ENCODE data around the gene BTD.

The BTD gene, protein sequence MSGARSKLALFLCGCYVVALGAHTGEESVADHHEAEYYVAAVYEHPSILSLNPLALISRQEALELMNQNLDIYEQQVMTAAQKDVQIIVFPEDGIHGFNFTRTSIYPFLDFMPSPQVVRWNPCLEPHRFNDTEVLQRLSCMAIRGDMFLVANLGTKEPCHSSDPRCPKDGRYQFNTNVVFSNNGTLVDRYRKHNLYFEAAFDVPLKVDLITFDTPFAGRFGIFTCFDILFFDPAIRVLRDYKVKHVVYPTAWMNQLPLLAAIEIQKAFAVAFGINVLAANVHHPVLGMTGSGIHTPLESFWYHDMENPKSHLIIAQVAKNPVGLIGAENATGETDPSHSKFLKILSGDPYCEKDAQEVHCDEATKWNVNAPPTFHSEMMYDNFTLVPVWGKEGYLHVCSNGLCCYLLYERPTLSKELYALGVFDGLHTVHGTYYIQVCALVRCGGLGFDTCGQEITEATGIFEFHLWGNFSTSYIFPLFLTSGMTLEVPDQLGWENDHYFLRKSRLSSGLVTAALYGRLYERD

DNA sequence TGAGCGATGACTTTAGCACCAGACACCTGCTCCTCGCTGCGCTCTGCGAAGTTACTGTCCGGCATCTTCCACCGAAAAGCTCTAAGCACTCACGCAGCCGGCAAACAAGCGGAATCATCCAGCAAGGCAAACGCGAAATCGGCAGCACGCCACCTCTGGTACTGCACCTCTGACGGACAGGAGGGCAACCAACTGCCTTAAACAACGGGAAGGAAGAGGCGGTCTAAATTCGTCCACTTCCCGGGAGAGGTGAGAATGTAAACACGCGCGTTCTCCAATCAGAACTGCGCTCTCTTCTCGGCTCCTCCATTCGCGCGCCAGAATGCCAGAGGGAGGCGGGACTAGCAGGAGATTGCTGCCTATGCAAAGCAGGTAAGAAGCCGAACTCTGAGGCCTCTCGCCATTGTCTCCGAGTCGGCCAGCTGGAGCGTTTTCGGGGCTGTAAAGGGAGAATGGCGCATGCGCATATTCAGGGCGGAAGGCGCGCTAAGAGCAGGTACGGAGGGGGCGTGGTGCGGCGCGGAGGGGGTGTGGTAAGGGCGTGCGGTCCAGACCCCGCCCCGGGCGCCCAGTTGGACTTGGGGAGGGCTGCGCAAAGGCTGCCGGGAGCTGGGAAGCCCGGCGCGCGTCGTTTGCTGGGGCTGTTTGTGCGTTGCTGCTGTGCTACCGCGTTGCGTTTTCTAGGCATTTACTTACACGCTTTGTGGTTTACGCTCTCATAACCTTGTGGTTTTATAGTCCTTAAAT lies at the start of gene BTD, which contains the start of gene HACL1:
Gene BTD (plus strand): TSS at position 347 of the 747 bp plus-strand sequence. CDS start 33,695 bp downstream, outside the sequence.
Gene HACL1 (minus strand): TSS at position 171 of the 747 bp plus-strand sequence. CDS start 106 bp downstream, at position 65.
- DNase-seq (ENCODE audit: low spot score): peak; percentile 97

DNA sequence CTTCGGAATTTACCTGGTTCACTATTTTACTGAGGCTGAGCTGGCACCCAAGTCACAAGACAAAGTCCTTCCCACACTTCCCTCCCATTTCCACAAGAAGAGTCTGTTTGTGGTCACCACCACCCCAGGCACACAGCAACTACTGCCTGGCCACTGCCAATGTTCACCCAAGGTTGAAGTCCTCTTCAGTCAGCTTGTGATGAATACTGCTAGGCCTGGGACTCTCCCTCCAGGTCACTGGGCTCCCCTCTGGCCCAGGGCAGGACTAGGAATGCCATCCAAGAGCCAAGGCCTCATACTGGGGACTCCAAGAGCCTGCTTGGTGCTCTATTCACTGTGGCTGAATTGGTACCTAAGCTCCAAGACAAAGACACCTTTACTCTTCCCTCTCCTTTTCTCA lies 49.6 kb upstream of the BTD start:
- DNase-seq (ENCODE audit: low spot score): no peak

DNA sequence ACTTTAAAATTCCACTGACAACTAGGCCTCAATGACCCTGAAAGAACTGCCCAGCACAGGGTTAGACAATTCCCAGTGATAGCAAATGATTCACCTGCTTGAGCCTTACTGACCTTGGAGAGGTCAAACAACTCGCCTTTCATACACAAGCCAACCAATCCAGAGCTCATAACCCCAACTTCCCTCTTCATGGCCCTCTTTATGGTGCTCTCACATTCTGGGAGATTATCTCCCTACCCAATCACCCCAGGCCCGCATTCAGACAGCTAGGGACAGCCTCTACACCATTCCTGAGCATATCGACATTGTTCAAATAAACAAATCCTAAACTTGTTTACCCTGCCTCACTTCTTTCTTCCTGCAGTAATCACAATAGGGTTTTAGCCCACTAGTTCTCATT lies 47.8 kb upstream of the BTD start:
- no peak for DNase-seq (ENCODE audit: low spot score)

DNA sequence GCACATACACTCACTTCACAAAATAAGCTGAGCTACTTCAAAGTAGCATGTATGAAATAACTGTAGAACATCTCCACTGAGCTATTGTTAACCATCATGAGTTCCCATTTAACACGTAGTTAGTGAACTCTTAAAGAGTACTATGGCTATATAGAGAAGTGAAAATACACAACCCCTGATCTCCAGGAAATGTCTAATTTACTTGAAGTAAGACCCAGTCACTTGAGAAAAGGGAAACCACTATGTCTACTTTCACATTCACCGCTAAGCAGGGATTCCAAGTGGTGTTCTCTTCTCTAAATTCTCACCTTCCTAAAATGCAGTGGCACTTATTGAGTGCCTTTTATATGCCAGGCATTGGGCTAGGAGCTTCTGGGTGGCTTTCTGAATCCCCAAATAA lies 45.0 kb upstream of the BTD start:
- peak; percentile 46 for DNase-seq (ENCODE audit: low spot score)

DNA sequence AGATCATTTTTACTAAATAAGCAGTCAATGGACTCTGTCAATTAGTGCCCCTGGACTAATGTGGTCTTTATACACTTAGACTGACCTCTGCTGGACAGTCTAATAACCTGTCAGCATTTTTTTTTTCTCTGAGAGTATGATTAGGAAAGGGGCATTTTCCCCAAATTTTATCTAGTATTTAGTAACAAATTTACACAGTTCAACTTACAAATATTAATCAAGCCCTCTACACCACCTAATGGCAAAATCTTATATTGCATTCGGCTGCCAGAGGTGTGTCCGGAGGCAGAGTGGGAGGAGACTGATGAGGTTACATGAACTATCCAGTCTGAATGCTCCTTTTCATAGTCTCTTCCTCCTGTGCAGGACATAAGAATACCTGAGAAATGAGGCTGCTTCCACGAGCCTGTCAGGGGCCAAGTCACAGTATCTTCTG lies 44.0 kb upstream of the BTD start:
- DNase-seq (ENCODE audit: low spot score): peak; percentile 48

DNA sequence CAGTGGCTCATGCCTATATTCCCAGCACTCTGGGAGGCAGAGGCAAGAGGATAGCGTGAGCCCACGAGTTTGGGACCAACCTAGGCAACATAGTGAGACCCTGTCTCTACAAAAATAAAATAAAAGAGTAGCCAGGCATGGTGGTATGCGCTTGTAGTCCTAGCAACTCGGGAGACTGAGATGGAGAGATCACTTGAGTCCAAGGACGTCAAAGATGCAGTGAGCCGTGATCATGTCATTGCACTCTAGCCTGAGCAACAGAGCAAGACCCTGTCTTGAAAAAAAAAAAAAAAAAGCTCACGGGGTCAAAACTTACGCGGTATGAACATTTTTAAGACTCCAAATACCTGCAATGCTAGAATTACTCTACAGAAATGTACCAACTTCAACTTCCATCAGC lies 43.0 kb upstream of the BTD start:
- no peak for DNase-seq (ENCODE audit: low spot score)

DNA sequence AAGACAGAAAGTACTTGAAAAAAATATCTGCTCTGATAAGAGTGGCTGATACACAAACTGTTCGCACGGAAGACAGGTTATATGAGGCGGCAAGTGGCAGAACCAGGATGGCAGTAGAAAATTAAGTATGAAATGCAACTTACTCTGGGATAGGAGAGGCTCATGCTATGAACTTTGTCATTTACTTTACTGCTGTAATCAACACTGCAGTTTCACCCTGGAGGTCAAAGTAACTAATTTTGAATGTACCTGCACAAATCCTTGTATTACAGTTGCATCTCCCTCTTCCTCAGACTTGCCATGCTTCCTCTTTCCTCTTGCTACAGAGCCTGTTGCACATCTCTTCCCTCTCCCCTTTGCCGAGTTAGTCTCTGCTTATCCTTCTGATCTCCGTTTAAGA lies 39.0 kb upstream of the BTD start:
- no peak for DNase-seq (ENCODE audit: low spot score)

DNA sequence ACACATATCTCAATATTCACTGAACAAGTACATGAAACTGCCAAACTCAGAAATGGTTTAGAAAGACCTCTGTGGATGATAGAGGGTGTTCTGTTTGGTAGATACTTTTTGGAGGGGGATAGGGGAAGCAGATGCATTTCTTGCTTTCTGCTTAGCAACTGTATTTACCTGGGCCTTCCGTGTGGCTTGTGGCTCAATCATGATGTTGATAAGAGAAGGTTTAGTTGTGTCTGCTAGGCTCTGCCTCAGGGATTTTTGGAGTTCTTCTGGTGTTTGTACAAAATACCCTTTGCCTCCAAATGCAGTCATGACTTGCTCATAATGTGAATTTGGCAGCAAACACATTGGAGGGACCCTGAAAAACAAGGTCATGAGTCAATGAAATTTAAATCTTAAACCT lies 38.4 kb upstream of the BTD start:
- no peak for DNase-seq (ENCODE audit: low spot score)

DNA sequence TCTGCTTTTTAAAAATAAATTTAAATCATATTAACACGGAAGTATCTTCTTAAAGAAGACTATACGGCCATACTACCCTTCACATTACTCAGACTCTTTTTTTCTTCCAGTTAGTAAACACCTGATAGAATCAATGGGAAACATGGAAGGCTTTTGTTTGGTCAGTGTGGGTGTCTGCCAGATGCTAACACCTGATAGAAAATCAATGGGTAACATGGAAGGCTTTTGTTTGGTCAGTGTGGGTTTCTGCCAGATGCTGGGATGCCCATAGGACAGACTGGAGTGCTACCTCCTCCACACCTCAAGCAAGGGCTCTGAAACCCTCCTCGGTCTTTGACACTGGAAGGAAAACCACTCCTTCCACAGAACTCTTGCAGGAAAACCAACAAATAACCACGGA lies 29.4 kb upstream of the BTD start:
- no peak for DNase-seq (ENCODE audit: low spot score)

DNA sequence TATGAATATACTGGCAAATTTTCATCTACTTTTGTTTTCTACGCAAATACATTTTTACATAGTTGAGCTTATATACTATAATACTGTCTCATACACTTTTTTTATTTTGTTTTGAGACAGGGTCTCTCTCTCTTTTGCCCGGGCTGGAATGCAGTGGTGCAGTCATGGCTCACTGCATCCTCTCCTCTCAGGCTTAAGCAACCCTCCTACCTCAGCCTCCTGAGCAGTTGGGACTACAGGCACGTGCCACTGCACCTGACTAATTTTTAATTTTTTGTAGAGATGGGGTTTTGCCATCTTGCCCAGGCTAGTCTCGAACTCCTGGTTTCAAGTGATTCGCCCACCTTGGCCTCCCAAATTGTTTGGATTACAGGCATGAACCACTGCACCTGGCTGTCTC lies 26.1 kb upstream of the BTD start:
- no peak for DNase-seq (ENCODE audit: low spot score)

DNA sequence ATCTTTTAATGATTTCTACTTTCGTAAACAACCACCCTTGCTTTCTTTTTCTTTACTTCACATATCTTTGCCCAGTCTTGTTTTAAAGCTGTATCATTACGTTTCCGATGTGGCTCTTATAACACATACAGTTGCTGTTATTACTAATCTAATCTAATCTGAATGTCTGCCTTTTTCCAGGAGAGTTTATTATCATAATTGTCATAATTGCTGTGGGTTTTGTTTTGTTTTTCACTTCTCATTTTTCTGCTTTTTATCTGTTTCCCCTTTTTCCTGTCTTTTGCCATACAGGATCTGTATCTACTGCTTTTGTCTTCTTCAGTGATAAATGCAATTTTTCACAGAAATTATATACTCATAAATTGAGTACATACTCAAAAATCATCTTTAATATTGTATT lies 25.1 kb upstream of the BTD start:
- DNase-seq (ENCODE audit: low spot score): no peak

DNA sequence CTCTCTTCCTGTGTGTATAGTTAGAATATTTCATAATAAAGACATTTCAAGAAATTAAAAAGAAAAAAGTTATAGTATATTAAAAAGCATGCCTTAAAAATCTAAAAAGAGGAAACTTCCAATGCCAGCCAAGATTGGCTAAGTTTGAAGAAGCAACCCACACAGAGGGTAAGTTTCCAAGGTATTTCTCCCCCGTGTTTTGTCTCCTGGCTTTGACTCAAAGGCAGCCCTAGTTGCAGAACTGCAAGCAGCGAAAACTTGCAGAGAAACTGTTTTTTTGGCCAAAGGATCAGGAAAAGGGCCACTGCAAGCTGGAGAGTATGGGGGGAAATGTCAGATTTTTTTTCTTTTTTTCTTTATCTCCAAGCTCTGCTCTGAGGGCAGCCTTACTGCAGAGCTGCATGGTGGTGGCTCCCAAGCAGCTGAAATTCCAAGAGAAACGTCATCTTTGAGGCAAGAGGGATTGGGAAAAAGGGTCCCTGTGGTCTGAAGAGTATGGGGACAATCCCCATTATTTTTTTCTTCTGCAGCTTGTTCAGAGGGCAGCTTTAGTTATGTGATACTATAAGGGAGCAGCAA lies 23.2 kb upstream of the BTD start:
- DNase-seq (ENCODE audit: low spot score): no peak

DNA sequence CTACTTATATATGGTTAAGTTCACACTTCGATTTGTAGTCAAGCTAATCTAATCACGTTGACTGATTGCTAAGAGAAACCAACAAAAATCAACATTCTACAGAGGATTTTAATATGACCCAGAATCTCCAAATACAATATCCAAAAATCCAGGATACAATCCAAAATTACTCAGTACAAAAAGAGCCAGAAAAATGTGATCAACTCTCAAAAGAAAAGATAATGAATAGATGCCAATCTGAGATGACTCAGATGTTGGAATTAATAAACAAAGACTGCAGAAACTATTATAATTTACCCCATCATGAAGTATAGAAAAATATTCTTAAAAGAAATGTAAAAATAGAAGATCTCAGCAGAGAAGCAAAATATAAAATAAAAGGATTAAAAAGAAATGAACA lies 22.5 kb upstream of the BTD start:
- no peak for DNase-seq (ENCODE audit: low spot score)

DNA sequence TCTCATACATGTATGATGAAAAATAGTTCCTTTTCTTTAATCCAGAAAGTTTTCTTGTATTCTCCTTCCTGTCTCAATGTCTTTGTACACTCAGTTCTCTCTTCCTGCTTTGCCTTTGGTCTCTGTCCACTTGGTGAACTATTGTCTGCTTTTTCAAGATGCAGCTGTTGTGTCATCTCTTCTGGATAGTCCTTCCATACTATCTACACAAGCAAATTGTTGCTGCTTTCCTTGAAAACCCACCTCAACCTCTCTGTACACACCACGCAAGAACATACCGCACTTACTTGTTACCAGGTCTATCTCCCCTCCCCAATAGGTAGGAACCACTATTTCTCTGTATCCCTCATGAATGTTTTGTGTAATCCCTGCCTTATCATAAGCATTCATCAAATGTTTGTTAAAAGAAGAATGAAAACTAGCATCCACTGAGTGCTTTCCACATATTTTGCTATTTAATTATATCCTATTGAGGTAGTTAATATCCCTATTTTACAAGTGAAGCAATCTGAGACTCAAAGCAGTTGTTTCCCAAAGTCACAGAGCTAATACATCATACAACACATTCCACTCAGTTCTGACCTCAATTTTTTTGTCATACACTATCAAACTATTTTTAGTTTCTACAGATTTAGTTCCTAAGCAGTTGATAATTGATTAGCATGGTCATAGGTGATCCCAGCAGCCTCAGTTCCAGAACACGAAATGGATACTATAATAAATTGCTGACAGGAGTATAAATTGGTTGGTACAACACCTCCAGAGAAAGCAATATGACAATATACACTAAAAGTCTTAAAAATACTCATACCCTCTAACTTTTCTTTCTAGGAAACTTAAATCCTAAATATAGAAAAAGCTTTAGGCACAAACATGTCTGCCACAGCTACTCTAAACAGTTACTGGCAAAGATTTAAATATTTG lies 19.8 kb upstream of the BTD start:
- no peak for DNase-seq (ENCODE audit: low spot score)

DNA sequence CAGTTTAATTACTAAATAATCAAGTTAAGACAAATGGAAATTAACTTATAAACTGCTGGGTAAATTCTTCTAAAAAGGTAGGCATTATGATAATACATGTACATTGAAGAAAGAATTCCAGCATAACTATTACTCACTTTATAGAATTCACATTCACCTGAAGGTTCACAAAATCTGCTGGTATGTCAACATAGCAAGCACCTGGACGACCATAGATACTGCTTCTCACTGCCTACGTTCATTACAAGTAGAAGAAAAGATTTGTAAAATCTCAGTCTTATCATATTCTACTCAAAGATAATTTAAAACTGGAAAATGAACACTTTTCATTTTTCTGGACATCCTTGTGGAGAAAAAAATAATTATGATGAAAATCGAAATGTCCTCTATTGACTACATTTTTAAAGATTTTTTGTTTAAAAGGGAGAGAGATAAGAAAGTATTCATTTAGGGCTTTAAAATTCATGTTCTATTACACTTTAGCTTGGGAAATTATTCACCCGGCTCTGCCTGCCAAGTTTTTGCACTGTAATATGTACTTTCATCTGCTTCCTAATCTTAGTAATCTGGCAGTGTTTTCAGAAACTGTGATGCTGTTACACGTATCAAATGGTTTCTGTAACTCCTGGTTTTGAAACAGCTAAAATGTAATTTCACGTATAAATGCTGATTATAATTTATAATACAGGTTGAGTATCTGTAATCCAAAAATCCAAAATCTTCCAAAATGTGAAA lies 16.3 kb upstream of the BTD start:
- DNase-seq (ENCODE audit: low spot score): no peak

DNA sequence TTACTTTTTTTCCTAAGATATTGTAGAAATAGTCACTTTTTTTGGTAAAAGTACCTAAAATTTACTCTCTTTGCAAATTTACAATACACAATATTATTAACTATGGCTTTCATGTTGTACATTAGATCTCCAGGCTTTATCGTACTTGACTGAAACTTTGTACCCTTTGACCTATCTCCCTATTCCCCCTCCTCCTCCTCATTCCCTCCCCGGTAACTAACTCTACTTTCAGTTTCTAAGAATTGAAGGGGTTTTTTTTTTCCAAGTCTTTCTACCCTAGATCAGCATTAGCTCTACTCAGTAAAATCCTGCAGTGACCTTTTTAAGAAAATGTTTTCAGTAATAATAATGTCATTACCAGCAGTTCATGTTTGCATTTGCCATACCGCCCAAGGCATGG lies 10.3 kb upstream of the BTD start:
- DNase-seq (ENCODE audit: low spot score): no peak

DNA sequence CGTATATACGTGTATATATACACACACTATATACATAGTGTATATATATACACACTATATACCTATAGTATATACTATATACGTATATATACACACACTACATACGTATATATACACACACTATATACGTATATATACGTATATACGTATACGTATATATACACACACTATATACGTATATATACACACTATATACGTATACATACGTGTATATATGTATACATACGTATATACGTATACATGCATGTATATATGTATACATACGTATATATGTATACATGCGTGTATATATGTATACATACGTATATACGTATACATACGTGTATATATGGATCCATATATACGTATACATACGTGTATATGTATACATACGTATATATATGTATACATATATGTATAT lies 9.6 kb upstream of the BTD start:
- no peak for DNase-seq (ENCODE audit: low spot score)

DNA sequence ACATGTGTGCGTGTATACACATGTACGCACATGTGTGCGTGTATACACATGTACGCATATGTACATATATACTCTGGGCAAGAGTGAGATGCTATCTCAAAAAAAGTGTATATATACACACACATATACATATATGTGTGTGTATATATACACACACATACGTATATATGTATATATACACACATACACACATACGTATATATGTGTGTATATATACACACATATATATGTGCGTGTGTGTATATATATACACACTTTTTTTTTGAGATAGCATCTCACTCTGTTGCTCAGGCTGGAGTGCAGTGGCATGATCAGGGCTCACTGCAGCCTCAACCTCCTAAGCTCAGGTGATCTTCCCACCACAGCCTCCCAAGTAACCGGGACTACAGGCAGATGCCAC lies 8.6 kb upstream of the BTD start:
- DNase-seq (ENCODE audit: low spot score): no peak

DNA sequence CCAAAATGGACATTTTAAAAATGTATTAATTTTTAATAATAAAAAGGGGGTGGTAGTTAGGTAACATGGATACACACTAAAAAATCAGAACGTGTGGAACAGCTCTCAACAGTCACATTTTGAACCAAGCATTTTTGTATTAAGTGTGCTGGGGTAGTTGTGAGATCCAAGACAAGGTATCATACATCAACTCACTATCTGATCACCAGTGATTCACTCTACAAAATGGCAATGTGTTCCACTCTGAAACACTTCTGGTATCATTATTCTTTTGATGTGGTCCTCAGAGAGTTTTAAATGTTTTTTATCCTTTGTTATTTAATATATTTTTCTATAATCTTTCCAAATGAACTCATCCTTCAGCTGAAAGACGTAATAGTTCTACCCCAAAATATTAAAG lies 5.6 kb upstream of the BTD start:
- no peak for DNase-seq (ENCODE audit: low spot score)

DNA sequence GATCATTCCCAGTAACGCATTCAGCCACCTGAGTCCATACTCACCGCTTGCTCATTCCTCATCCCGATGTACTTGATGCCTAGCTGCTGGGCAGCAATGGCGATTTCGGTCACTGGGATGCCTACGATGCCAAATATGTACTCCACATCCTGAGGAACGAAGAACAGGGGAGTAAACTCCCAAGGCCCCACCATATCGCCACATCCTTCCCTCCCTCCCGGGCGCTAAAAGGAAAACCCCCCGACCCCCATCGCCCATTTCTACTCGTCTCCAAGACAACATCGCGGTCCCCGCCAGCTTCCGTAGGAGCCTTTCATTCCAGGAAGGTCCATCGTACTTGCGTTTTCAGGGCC lies 523 bp upstream of the BTD start:
- no peak for DNase-seq (ENCODE audit: low spot score)

DNA sequence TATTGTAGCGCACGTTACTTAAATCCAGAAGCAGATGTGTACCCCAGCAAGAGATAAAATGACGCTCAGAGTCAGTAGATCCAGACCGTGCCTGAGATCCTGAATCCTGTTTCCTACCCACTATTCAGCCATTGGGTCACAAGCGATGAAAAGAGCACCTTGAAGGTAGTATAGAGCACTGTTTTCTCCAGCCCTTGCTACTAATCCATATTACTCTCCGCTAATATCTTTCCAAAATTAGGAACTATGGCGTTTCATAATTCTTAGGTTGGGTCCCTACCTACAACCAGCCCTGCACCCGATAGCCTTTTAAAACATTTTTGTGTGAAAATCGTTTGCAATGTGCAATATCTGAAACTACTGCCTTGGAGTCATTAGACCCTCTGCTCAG lies 596 bp downstream of the BTD start:
- no peak for DNase-seq (ENCODE audit: low spot score)

Data from germinal center (tissue), 1 donor.